HG02884 (cell line): ENCODE results near the gene CISD1.
"Not testable (repeated sequence)": the region's sequence is repeated elsewhere in the genome, so short reads cannot be mapped to it uniquely, and the experiment has no call there.

Source experiments
- ATAC-seq: cut with Tn5 transposase; IDR thresholded peaks from one replicate; pipeline ENCODE4 v1.9.1; 2021; ENCODE audit warnings: mild to moderate bottlenecking, moderate library complexity; ENCODE audit not compliant: unreplicated experiment

The CISD1 gene

DNA sequence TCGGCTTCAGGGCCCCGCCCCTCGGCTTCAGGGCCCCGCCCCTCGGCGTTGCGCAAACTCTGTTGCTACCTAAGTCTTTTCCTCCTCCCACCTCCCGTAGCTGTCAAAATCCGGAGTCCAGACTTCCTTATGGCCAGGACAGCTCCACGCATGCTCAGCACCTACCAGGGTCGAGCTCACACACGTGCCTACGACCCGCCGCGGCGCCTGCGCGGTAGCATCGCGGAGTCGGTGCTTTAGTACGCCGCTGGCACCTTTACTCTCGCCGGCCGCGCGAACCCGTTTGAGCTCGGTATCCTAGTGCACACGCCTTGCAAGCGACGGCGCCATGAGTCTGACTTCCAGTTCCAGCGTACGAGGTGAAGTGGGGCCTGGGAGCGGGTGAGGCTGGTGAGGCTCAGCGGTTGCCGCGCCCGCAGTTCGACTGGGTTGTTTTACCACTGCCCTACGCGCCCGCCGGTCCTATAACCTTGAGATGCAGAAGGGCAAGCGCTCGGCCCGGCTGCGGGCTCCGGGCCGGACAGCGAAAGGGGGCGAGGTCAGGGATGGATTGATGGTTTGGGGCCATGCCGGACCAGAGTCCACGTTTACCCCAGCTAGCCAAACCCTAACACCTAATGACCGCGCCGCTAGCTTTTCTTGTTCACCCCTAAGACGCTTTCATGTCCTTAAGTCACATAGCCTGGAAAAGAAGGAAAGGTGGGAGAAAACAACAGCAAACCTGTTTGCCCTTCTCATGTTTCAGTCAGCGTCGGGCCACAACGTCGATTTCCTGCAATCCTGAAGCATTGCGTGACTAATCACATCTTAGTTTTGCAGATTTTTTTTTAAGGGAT lies at the start of gene CISD1:
CISD1 (plus strand) TSS at position 217 of the 836 bp plus-strand sequence; CDS start at position 329, 112 bp downstream.
- ATAC-seq: peak; percentile 57

DNA sequence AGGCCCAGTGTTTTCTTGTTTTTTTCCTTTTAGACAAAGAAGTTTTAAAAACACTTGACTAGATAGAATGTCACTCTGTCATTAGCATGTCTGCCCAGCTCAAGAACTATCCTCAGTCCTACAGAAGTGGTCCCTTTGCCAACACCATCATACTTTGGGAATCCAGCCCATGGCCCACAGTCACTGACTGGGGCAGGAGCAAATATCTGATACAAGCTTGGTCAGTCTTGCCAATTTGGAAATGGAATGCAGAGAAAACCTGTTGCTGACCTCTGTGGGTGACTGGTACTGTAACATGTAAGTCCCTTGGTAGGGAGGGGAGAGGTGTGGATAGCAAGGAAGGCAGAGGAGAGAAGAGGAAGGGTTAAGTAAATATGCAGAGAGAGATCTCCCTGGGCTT lies 49.1 kb upstream of the CISD1 start:
- no peak for ATAC-seq

DNA sequence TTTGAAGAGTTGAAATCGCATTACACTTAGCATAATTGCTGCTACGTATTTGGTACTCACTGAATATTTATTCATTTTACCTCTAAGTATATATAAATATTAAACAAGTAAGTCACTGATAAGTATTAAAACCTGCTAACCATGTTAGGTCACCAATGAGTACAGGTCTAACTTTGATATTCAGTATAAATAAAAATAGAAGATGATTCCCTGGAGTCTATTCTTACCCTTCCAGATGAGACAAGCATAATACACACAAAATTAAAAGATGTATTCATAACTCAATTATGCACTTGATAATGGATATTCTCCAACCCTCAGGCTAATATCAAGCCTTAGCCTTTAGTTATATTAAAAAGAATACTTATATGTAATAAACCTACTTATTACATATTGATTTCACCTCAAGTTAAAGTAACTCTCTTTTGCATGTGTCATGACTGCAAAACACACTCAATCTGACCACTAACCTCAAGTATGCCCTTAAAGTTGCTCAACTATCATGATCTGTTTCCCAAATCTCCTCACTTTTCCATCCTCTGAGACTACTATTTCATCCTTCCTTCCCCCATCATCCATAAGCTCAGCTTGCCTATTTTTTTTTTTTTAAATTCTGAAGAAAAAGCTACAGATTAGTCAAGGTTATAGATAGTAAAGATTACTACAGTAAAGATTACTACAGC lies 48.1 kb upstream of the CISD1 start:
- ATAC-seq: no peak

DNA sequence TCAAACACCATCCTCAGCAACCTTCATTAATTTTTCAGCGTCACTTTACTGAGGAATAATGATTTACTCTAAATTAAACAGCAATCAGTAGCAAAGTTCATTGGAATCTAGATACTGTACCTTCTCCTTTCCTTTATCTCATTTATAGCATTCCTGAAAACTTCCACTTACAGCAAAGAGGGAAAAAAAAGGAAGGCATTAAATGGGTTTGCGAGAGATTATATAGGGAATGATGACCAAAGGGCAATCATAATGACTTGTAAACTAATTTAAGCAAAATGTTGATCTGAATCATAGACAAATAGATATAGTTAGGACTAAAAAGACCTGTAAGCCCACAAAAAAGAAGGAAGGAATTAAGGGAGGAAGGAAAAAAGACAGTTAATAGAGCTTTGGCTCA lies 43.3 kb upstream of the CISD1 start:
- ATAC-seq: no peak

DNA sequence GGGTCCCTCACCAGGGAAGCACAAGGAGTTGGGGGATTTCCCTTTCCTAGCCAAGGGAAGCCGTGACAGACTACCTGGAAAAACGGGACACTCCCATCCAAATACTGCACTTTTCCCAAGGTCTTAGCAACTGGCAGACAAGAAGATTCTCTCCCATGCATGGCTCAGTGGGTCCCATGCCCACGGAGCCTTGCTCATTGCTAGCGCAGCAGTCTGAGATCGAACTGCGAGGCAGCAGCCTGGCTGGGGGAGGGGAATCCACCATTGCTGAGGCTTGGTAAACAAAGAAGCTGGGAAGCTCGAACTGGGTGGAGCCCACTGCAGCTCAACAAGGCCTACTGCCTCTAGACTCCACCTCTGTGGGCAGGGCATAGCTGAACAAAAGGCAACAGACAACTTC lies 39.1 kb upstream of the CISD1 start:
- ATAC-seq: not testable (repeated sequence)

DNA sequence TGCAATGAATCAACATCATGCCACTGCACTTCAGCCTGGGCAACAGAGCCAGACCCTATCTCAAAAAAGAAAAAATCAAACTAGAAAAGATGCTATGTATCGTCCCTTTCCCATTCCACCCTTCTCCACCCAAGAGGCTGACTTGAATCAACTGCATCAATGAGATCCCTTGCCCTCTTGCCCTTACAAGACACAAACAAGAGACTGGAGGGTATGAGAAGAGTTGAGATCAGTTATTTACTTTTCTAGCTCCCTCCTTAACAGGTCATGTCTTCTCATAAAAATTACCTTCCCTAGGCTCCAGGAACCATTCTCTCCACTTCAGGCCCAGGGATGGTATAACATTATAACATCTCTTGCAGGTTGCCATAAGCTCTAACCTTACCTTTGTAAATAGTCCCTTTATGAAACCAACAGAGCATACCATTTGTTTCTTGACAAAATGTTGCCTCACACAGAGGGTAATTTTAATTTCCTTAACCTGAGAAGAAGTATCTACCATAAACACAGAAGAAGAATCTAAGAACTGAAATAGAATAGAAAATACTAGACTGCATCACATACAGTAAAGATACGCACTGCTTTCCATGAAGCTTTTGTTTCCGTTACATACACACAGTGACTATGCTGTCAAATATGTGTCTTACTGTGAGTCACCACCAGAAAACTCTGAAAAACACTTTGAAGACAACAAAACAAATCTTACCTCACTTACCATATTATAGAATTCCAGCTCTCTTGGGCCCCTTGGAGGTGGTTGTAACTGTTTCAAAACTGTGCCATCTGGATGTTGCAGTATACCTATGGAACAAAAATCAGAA lies 31.7 kb upstream of the CISD1 start:
- ATAC-seq: no peak

DNA sequence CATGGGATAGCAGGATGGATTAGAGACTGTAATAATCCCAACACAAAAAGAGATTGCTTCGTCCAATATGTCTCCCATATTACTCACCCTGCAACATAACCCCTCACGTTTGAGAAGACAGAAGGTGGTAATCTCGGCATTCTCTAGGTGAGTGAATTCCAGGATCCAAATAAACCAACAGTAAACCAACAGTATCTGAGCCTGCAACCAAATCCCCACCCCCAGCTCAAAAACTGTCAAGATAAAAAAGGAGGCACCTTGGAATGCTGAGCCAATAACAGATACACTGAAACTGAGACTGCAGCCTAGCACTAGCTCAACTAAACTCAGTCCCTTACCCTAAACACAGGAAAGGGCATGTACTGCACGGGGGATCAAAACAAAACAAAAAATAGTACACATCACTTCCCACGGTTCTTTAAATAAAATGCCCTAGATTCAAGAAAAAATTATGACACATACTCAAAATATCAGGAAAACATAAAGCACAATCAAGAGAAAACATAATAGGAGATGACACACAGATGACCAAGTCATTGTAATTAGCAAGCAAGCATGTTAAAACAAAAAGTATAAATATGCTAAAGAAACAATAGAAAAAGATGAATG lies 29.3 kb upstream of the CISD1 start:
- no peak for ATAC-seq

DNA sequence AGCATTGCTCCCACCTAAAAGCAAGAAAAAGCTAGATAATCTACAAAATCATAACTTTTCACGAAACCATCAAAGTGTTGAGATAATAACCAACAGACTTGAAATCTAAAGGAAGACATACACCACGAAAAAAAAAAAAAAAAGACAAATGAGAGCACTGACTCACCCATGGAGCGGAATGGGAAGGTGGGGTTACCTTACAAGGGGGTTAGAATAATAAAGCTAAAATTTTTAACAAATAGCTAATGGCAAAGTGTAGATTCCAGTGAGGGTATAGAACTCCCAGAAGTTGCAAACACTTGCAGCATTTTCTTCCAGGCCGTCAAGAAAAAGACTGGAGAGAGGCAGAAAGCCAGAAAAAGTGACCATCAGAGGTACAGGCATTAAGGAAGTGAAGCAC lies 28.4 kb upstream of the CISD1 start:
- ATAC-seq: no peak

DNA sequence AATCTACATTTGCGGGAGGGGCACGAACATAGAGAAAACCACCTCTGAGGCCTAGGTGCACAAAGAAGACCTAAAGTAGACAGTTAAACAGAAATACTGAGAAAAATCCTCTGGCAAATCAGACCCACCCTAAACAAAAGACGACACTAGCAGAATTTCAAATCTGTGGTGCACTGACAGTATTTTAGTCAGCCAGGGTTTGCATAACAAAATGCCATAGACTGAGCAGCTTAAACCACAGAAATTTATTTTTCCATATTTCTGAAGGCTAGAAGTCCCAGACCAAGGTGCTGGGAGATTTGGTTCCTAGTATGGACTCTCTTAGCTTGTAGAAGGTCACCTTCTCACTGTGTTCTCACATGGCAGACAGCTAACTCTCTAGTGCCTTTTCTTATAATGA lies 27.6 kb upstream of the CISD1 start:
- ATAC-seq: no peak

DNA sequence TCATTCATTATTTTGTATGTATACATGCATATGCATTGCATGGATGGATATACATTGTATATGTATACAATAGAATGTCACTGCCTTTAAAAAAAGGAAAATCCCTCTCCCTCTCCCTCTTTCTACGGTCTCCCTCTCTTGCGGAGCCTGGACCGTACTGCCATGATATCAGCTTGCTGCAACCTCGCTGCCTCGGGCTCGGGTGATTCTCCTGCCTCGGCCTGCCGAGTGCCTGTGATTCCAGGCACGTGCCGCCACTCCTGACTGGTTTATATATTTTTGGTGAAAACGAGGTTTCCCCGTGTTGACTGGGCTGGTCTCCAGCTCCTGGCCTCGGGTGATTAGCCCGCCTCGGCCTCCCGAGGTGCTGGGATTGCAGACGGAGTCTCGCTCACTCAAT lies 25.7 kb upstream of the CISD1 start:
- no peak for ATAC-seq

DNA sequence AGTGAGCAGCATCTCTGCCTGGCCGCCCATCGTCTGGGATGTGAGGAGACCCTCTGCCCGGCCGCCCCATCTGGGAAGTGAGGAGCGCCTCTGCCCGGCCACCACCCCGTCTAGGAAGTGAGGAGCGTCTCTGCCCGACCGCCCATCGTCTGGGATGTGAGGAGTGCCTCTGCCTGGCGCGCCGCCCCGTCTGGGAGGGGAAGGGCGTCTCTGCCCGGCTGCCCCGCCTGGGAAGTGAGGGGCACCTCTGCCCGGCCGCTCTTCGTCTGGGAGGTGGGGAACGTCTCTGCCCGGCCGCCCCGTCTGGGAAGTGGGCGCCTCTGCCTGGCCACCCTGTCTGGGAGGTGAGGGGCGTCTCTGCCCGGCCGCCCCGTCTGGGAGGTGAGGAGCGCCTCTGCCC lies 25.2 kb upstream of the CISD1 start:
- ATAC-seq: not testable (repeated sequence)

DNA sequence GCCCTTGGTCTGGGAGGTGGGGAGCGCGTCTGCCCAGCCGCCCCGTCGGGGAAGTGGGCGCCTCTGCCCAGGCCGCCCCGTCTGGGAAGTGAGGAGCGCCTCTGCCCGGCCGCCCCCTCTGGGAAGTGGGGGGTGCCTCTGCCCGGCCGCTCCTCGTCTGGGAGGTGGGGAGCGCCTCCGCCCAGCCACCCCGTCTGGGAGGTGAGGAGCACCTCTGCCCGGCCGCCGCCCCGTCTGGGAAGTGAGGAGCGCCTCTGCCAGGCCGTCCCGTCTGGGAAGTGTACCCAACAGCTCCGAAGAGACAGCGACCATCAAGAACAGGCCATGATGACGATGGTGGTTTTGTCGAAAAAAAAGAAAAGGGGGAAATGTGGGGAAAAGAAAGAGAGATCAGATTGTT lies 24.7 kb upstream of the CISD1 start:
- ATAC-seq: not testable (repeated sequence)

DNA sequence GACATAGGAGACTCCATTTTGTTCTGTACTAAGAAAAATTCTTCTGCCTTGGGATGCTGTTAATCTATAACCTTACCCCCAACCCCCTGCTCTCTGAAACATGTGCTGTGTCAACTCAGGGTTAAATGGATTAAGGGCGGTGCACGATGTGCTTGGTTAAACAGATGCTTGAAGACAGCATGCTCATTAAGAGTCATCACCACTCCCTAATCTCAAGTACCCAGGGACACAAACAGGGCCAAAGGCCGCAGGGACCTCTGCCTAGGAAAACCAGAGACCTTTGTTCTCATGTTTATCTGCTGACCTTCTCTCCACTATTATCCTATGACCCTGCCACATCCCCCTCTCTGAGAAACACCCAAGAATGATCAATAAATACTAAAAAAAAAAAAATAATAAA lies 24.3 kb upstream of the CISD1 start:
- not testable (repeated sequence) for ATAC-seq

DNA sequence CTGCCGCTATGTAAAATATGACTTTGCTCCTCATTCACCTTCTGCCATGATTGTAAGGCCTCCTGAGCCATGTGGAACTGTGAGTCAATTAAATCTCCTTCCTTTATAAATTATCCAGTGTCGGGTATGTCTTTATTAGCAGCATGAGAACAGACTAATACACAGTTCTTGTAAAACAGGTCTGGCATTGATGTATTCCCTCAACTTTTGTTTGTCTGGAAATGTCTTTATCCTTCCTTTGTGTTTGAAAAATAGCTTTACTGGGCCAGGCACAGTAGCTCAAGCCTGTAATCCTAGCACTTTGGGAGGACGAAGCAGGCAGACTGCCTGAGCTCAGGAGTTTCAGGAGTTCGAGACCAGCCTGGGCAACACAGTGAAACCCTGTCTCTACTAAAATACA lies 15.8 kb upstream of the CISD1 start:
- ATAC-seq: no peak

DNA sequence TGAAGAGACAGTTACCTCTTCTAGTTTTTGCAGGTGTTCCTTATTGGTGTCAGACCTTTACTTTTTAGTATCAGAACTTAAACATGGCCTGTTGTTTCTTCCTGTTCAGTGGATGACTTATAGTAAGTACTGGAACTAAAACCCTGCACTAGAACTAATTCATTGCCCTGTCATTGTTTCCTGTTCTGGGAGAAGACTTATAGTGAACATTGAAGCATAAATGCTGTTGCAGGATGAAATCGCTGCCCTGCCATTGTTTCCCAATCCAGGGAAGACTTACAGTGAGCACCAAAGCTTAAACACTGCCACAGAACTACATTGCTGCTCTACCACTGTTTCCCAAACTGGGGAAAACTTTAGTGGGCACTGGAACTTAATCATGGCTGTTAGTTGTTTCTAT lies 14.3 kb upstream of the CISD1 start:
- no peak for ATAC-seq

DNA sequence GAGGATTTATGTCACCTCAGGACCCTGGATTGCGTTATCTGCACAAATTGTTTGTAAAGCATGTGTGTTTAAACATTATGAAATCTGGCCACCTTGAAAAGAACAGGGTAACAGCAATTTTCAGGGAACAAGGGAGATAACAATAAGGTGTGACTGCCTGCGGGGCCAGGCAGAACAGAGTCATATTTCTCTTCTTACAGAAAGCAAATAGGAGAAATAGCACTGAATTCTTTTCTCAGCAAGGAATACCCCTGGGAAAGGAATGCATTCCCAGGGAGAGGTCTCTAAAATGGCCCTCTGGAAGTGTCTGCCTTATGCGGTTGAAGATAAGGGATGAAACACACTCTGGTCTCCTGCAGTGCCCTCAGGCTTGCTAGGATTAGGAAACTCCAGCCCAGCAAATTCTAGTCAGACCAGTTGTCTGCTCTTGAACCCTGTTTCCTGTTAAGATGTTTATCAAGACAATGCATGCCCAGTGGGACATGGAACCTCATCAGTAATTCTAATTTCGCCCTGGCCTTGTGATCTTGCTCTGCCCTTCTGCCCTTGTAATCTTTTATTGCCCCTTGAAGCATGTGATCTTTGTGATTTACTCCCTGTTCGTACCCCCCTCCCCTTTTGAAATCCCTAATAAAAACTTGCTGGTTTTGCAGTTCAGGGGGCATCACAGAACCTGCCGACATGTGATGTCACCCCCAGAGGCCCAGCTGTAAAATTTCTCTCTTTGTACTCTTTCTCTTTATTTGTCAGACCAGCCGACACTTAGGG lies 12.8 kb upstream of the CISD1 start:
- ATAC-seq: not testable (repeated sequence)

DNA sequence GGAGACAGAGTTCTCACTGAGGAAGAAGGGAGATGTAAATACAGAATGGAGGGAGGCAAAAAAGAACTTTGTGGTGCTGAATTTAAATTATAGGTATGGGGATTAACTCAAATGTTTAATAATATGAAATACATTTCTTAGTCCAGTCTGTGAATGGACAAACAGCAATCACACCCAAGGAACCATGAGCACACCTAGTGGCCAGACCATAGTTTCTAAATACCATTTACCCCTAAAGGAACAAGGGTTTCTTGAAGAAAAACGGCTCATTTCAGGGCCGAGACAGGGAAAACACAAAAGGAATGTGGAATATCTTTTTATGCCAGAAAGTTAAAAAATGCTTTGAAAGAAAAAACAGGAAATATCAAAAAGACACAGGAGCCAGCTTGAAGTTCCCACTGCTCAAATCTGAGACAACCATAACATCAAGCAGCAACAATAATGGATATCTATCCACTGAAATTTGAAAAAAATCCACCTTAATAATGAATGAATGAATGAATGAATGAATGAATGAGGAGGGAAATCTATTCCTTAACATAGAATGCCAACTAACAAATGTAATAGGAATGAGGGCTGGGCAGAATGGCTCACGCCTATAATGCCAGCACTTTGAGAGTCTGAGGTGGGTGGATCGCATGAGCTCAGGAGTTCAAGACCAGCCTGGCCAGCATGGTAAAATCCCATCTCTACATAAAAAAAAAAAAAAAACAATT lies 9.8 kb upstream of the CISD1 start:
- ATAC-seq: no peak

DNA sequence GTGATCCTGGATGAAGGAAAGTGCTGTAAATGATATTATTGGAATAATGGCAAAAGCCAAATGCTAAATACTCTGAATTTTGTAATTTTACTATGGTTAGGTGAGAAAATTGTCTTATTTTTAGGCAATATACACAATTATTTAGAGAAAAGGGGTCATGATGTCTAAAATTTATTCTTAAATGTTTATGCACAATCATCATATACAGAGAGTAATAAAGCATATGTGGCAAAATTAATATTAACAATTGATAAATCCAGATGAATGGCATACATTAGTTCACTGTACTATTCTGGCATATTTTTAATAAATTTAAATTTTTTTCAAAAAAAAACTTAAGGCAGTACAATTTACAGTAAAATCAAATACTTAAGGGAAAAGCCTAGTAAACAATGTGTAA lies 8.6 kb upstream of the CISD1 start:
- no peak for ATAC-seq

DNA sequence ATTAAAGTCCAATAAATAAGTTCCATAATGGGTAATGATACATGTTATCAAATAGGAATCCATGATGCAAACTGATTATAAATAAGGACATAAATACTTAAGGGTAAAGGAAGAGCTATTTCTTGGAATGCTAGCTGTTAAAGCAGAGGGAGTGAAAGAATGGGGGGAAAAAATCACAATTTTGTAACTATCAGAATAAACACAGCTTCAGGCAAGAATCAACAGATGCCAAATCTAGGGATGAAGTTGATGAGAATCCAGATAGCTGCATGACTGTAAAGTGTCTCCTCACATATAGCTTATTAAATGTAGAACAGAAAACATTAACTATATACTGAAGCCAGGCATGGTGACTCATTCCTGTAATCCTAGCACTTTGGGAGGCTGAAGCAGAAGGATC lies 6.2 kb upstream of the CISD1 start:
- ATAC-seq: no peak

DNA sequence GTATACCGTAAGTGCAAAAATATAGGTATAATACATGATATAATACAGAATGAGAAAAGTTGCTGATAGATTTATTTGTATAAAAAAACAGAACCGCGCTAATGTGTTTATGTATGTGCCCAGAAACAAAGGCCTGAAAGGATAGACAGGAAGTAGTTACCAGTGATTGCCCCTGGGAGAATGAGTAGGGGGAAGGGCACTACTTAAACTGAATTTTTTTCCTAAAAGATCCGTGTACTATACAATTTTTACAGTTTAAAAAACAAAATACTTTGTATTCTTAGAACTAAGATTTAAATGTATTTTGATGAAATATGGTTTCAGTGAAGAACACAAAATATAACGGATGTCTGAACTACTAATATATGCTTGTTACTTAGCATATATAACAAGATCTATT lies 4.2 kb upstream of the CISD1 start:
- ATAC-seq: no peak
